Femur (tissue), 1 donor: ENCODE measurements around the gene CAMTA1.

Experiments
- DNase-seq: peaks from one replicate; pipeline ENCODE4 v3.0.0-alpha.2; 2017

CAMTA1 gene

DNA sequence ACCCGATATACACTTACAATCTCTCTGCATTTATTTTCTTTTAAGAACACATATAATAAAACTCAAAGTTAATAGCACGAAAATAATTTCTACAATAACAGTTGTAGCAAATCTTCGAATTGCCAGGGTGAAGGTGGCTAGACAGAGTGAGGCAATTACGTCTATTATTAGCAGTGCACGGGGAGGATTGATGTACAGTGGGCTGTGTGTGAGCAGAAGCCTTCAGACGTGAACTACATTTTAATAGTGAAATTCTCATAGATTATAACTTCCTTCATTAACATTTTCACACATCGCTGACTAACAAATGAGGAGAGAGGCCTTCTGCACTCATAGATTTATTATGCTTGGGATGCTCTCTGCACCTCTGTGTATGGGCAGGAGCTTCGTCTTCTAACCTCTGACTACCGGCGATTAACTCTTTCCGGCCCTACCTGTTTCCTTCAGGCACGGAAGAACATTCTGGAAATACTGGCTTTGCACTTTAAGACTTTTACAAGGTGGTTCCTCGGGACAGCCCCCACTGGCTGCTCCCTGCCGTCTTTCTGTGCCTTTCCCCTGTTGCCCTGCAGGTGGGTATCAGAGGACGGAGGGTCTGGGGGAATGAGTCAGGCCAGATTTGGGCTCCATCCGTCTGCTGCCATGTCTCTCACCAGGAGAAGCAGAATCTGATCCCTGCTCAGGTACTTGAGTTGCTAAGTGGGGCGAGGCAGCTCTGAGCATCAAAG is 200.5 kb downstream of the CAMTA1 start:
- DNase-seq: no peak

GRCh38 chr1:6986281-6986680 is 201.0 kb downstream of the CAMTA1 start:
- no peak for DNase-seq

DNA sequence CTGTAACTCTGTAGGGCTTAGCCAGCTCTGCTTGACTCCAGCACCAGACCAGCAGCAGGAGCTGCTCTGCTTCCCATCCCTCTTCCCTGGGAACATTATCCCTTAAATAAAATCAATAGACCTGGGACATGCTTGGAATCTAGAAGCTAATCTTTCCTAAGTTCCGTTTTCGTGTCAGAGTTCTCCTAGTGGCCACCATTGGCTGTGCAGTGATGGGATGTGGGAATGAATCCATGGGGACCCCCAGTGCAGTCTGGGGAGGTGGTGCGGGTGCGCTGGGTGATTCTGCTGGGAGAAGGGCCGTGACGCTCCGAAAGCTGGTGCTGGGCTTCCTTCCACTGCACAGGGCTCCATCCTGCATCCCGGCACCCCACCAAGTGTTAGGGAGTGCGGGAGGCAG is 202.7 kb downstream of the CAMTA1 start:
- DNase-seq: no peak

- no peak for DNase-seq
These were observed 203.5 kb downstream of the CAMTA1 start for GRCh38 chr1:6988796-6989195.

- DNase-seq: no peak
These were observed 204.2 kb downstream of the CAMTA1 start for GRCh38 chr1:6989212-6990159.

DNA sequence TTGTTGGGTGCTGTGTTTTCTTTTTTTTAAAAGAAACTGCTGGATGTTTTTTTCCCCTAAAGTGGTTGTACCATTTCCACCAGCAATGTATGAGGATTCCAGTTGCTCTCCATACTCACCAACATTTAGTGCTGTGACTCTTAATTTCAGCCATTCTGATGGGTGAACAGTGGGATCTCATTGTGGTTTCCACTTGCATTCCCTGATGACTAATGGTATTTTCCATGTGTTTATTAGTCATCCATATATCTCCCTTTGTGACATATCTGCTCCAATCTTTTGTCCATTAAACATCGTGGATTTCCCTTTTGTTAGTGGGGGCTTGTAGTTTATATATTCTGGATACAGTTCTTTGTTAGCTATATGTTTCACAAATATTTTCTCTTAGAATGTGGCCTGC is 206.0 kb downstream of the CAMTA1 start:
- DNase-seq: no peak

- DNase-seq: no peak
These were observed 210.5 kb downstream of the CAMTA1 start for GRCh38 chr1:6995789-6996188.

DNA sequence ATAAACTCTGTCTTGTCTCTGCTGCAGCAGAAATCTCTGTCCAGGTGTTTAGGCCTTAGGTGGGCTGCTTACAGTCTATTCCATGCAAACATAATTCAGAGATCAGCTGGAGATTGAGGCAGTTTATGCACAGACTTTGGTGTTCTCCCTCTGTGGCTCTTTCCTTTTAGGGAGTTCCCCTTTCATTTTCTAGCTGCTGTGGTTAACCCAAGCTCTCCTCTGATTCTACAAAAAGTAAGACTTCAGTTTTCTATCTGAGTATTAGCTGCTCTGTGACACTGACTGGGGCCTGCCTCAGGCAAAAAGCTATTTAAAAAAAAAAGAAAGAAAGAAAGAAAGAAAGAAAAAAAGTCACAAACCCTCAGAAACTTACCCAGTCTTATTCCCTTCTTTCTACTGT is 211.1 kb downstream of the CAMTA1 start:
- DNase-seq: no peak

- DNase-seq: no peak
These were observed 211.6 kb downstream of the CAMTA1 start for GRCh38 chr1:6996866-6997265.

DNA sequence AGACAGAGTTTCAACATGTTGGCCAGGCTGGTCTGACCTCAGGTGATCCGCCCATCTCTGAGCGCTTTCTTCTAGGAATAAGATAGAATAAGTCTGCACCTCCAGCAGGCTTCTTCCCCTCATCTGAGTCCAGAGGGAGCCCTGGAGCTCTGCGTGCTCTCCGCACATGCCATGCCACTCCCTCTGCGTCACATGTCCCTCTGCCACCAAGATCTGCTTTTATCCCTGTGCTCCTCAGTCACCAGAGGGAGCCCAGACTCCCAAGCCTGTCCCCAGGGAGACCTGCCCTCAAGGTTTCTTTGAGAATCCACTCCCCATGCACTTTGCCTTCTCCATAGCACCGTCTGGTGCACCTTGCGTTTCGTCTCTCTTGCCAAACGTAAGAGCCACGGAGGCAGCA is 213.0 kb downstream of the CAMTA1 start:
- no peak for DNase-seq

GRCh38 chr1:6999826-7000225 is 214.6 kb downstream of the CAMTA1 start:
- no peak for DNase-seq

DNA sequence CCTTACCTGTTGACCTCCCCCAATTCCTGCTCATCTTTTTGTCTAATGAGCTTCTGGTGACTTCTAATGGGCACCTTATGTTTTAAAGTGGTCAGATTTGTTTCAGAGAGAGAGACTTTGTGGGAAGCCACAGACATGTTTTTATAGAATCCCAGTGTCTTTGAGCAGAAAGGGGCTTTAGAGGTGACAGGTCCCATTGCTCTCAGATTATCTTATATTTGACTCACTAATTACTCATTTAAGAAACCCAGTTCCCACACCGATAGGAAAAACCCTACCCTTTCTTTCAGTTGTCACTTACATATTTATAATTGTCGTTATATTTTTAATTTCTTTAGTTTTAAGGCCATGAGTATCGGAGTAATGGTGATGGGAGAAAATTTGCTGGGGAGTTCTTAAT is 215.5 kb downstream of the CAMTA1 start:
- DNase-seq: no peak

GRCh38 chr1:7002728-7003127 is 217.5 kb downstream of the CAMTA1 start:
- DNase-seq: no peak

DNA sequence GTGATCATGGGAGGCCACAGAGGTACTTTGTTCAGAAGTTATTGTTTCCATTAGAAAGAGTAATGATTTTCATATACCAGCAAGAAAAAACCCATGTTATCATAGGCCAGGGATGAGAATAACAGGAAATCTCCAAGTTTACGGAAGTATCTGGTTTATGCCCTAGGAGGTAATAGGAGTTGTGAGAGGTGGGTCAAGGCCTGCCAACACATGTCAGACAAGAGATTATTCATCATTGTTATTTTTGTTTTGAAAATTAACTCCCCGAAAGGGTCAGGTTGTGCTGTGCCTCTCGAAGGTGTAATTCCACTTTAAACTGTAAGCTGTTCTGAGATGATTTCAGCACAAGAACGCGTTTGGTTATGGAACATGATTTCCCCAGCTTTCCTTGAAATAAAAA is 218.4 kb downstream of the CAMTA1 start:
- DNase-seq: no peak

DNA sequence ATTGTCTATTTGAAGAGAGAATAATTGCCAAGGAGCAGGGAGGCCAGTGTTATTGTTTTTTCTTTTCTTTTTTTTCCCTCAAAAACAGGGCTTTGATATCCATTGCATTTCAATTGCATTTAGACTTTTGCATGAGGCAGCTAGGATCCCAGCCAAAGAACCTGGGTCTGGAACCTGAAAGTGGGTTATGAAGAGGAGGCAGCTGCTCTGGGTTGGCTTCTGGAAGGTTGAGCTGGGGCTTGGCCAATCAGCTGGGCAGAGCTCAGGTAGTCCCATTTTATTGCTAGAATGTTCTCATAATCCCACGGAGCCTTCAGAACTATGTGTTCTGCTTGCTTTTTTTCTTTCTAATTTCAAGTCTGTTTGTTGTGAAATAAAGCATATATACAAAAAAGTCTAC is 218.9 kb downstream of the CAMTA1 start:
- no peak for DNase-seq

- no peak for DNase-seq
These were observed 220.5 kb downstream of the CAMTA1 start for GRCh38 chr1:7005762-7006161.

- no peak for DNase-seq
These were observed 222.0 kb downstream of the CAMTA1 start for GRCh38 chr1:7006996-7007871.

DNA sequence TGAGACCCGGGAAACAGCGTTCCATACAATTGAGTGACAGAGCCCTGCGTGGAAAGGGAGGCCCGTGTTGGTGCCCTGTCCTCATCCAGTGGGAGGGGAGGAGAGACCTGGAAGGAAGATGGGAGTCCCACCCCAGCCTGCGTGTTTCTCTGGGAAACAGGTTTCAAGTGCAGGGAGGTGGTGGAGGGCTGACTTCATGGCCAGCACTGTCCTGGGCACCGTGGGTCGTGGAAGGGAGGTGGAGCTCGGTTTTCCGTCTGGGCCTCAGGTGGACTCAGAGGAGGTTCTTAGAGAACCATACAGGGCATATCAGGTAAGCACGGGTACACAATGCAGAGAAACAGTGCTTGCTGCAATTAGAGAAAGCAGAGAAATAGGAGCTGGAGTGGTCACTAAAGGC is 222.6 kb downstream of the CAMTA1 start:
- no peak for DNase-seq

DNA sequence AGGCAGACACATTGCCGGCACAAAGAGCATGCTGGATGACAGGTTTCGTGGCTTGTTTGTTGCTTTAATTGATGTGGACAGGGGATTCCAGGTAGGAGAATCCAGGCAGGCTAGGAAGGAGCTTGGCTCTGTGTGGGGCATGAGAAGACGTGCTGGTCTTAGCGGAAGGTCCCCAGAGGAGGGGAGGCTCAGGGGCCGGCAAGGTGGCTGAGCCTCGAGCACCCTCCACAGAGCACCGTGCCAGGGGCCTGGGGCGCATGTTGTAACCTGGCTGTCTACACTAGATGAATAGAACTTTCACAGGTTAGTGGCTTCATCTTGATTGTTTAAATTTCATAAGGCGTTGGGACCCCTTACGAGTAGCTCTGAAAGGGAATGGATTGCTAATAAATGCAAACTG is 223.1 kb downstream of the CAMTA1 start:
- DNase-seq: no peak

GRCh38 chr1:7008975-7009740 is 223.9 kb downstream of the CAMTA1 start:
- no peak for DNase-seq

GRCh38 chr1:7009741-7010525 is 224.7 kb downstream of the CAMTA1 start:
- DNase-seq: no peak
